H9 (cell line): ENCODE measurements around the gene CCDC190. TPM values are rescaled to one million over a fixed set of nuclear protein-coding genes. Genes with fewer than 3 reads are reported as not detected.

Experiments
- DNase-seq: peaks from one replicate; pipeline ENCODE4 v3.0.0-alpha.2; 2017
- H2AFZ ChIP-seq: one replicate; pipeline ENCODE4 v1.6.1; 2013; ENCODE audit warnings: mild to moderate bottlenecking, low read length, control low read depth, moderate library complexity
- H2AK5ac ChIP-seq: 2 replicates; pipeline ENCODE4 v1.6.1; 2013; ENCODE audit warnings: low read length, control low read depth, mixed read lengths; ENCODE audit not compliant: insufficient read length
- H2BK120ac ChIP-seq: one replicate; pipeline ENCODE4 v1.6.1; 2013; ENCODE audit warnings: low read depth, mild to moderate bottlenecking, low read length, control low read depth, inconsistent platforms; ENCODE audit not compliant: poor library complexity, severe bottlenecking
- H2BK12ac ChIP-seq: 2 replicates; pipeline ENCODE4 v1.6.1; 2013; ENCODE audit warnings: low read length, control low read depth, mixed read lengths, low read depth; ENCODE audit not compliant: insufficient read length
- H2BK15ac ChIP-seq: 2 replicates; pipeline ENCODE4 v1.6.1; 2013; ENCODE audit warnings: low read depth, low read length, control low read depth
- H2BK20ac ChIP-seq: one replicate; pipeline ENCODE4 v1.6.1; 2013; ENCODE audit warnings: low read depth, mild to moderate bottlenecking, low read length, control low read depth, inconsistent platforms; ENCODE audit not compliant: poor library complexity, severe bottlenecking
- H2BK5ac ChIP-seq: 2 replicates; pipeline ENCODE4 v1.6.1; 2013; ENCODE audit warnings: low read length, control low read depth, mixed read lengths; ENCODE audit not compliant: insufficient read length
- H3K14ac ChIP-seq: 2 replicates; pipeline ENCODE4 v1.6.1; 2013; ENCODE audit warnings: low read length, control low read depth; ENCODE audit not compliant: insufficient read depth
- H3K18ac ChIP-seq: 2 replicates; pipeline ENCODE4 v1.6.1; 2013; ENCODE audit warnings: low read depth, mild to moderate bottlenecking, mixed read lengths, low read length, control low read depth; ENCODE audit not compliant: insufficient read length
- H3K23ac ChIP-seq: 2 replicates; pipeline ENCODE4 v1.6.1; 2013; ENCODE audit warnings: low read length, control low read depth, mixed read lengths, low read depth; ENCODE audit not compliant: insufficient read length
- H3K23me2 ChIP-seq: 2 replicates; pipeline ENCODE4 v1.6.1; 2013; ENCODE audit warnings: low read depth, mild to moderate bottlenecking, mixed read lengths, low read length, control low read depth; ENCODE audit not compliant: insufficient read length, poor library complexity, severe bottlenecking
- H3K27ac ChIP-seq: 2 replicates; pipeline ENCODE4 v1.5.1; 2013; ENCODE audit warnings: low read length, control low read depth, mixed read lengths, low read depth; ENCODE audit not compliant: insufficient read length
- H3K27me3 ChIP-seq: 2 replicates; pipeline ENCODE4 v1.6.1; 2013; ENCODE audit warnings: low read length, control low read depth, inconsistent platforms; ENCODE audit not compliant: insufficient read depth
- H3K4ac ChIP-seq: 2 replicates; pipeline ENCODE4 v1.6.1; 2013; ENCODE audit warnings: low read depth, mild to moderate bottlenecking, control low read depth, inconsistent platforms, low read length, moderate library complexity
- H3K4me1 ChIP-seq: 2 replicates; pipeline ENCODE4 v1.6.1; 2013; ENCODE audit warnings: low read length, control low read depth, inconsistent platforms; ENCODE audit not compliant: insufficient read depth
- H3K4me2 ChIP-seq: 2 replicates; pipeline ENCODE4 v1.6.1; 2013; ENCODE audit warnings: low read length, control low read depth, mixed read lengths; ENCODE audit not compliant: insufficient read length, insufficient read depth
- H3K56ac ChIP-seq: 2 replicates; pipeline ENCODE4 v1.6.1; 2013; ENCODE audit warnings: low read depth, mild to moderate bottlenecking, mixed read lengths, low read length, control low read depth; ENCODE audit not compliant: insufficient read length
- H3K79me1 ChIP-seq: 2 replicates; pipeline ENCODE4 v1.6.1; 2013; ENCODE audit warnings: low read depth, mild to moderate bottlenecking, moderate library complexity, low read length, control low read depth, inconsistent platforms; ENCODE audit not compliant: insufficient read depth, poor library complexity, severe bottlenecking
- H3K79me2 ChIP-seq: 2 replicates; pipeline ENCODE4 v1.6.1; 2013; ENCODE audit warnings: low read length, control low read depth, inconsistent platforms; ENCODE audit not compliant: insufficient read depth
- H3K9ac ChIP-seq: 2 replicates; pipeline ENCODE4 v1.6.1; 2013; ENCODE audit warnings: low read length, control low read depth, mixed read lengths; ENCODE audit not compliant: insufficient read length; ENCODE audit errors: extremely low read depth
- H3K9me3 ChIP-seq: one replicate; pipeline ENCODE4 v1.6.1; 2013; ENCODE audit warnings: low read depth, low read length, inconsistent platforms; ENCODE audit not compliant: control insufficient read depth
- H3T11ph ChIP-seq: one replicate; pipeline ENCODE4 v1.6.1; 2013; ENCODE audit warnings: mild to moderate bottlenecking, low read length, control low read depth, inconsistent platforms
- H4K20me1 ChIP-seq: one replicate; pipeline ENCODE4 v1.6.1; 2013; ENCODE audit not compliant: control insufficient read depth, insufficient read length, insufficient read depth
- H4K5ac ChIP-seq: 2 replicates; pipeline ENCODE4 v1.6.1; 2013; ENCODE audit warnings: low read depth, mild to moderate bottlenecking, mixed read lengths, low read length, control low read depth; ENCODE audit not compliant: insufficient read length
- H4K8ac ChIP-seq: replicated peaks from 2 replicates; pipeline ENCODE4 v1.6.1; 2013; ENCODE audit warnings: low read length, control low read depth, mixed read lengths, low read depth; ENCODE audit not compliant: insufficient read length
- H4K91ac ChIP-seq: 2 replicates; pipeline ENCODE4 v1.6.1; 2013; ENCODE audit warnings: low read depth, mild to moderate bottlenecking, moderate library complexity, mixed read lengths, low read length, control low read depth; ENCODE audit not compliant: insufficient read length
- H3K27ac Mint-ChIP-seq, 3 experiments: 2 replicates in 2 of 3; 3 replicates in 1 of 3; pipeline ENCODE4 v1.8.0; 2020 to 2021; ENCODE audit warnings: mixed read lengths in 3 of 3, mild to moderate bottlenecking in 1 of 3, moderate library complexity in 1 of 3
- H3K27me3 Mint-ChIP-seq: 2 replicates; pipeline ENCODE4 v1.8.0; 2021; ENCODE audit warnings: low read depth, mild to moderate bottlenecking, moderate library complexity, mixed read lengths
- H3K36me3 Mint-ChIP-seq, 3 experiments: 2 replicates in 2 of 3; 3 replicates in 1 of 3; pipeline ENCODE4 v1.8.0; 2020 to 2021; ENCODE audit warnings: low read depth in 3 of 3, mixed read lengths in 3 of 3; ENCODE audit not compliant: insufficient read depth in 1 of 3
- H3K4me1 Mint-ChIP-seq, 2 experiments: 2 replicates each; pipeline ENCODE4 v1.8.0; 2020; ENCODE audit warnings: mixed read lengths in 2 of 2
- H3K4me3 Mint-ChIP-seq, 2 experiments: 2 replicates in 1 of 2; 3 replicates in 1 of 2; pipeline ENCODE4 v1.8.0; 2020 to 2021; ENCODE audit warnings: mild to moderate bottlenecking in 2 of 2, mixed read lengths in 2 of 2, moderate library complexity in 1 of 2
- H3K9me3 Mint-ChIP-seq, 2 experiments: 2 replicates in 1 of 2; 3 replicates in 1 of 2; pipeline ENCODE4 v1.8.0; 2020; ENCODE audit warnings: mild to moderate bottlenecking in 2 of 2, mixed read lengths in 2 of 2, moderate library complexity in 1 of 2
- WGBS: extraction: QIAGEN DNeasy Blood & Tissue Kit; methylation state at CpG from one replicate; pipeline ENCODE4 v1.1.7; 2013; ENCODE audit warnings: missing lambda C conversion rate, low lambda C conversion rate, mixed read lengths; ENCODE audit not compliant: insufficient read length; ENCODE audit errors: extremely low coverage; 5-methylcytosine and 5-hydroxymethylcytosine counted together
- total RNA-seq: library from RNA; stranded (reverse); gene quantifications from 2 replicates; pipeline ENCODE4 v1.2.1, GENCODE V29; 2021
- TF ChIP-seq, protein P1 (sequence below): fragments of 200-600 bp; sonication (generic); conservative IDR thresholded peaks from 3 replicates; pipeline ENCODE4 v1.8.0; 2021; ENCODE audit warnings: antibody characterized with exemption, mild to moderate bottlenecking

Gene CCDC190
- total RNA-seq, 1 experiment from 2014 or later, result not detected

GRCh38 chr1:162847839-162848453 is 13.0 kb downstream of the CCDC190 start:
- DNase-seq, result peak; percentile 66
- no peak overlapping the region for H3K9ac ChIP-seq
- no peaks in the 10 kb centered on the region for H4K20me1 ChIP-seq
- H2AFZ ChIP-seq, result no peak overlapping the region
- H3K9me3 Mint-ChIP-seq, result no peaks in the 10 kb centered on the region
- TF ChIP-seq, protein P1, sequence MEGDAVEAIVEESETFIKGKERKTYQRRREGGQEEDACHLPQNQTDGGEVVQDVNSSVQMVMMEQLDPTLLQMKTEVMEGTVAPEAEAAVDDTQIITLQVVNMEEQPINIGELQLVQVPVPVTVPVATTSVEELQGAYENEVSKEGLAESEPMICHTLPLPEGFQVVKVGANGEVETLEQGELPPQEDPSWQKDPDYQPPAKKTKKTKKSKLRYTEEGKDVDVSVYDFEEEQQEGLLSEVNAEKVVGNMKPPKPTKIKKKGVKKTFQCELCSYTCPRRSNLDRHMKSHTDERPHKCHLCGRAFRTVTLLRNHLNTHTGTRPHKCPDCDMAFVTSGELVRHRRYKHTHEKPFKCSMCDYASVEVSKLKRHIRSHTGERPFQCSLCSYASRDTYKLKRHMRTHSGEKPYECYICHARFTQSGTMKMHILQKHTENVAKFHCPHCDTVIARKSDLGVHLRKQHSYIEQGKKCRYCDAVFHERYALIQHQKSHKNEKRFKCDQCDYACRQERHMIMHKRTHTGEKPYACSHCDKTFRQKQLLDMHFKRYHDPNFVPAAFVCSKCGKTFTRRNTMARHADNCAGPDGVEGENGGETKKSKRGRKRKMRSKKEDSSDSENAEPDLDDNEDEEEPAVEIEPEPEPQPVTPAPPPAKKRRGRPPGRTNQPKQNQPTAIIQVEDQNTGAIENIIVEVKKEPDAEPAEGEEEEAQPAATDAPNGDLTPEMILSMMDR, result peak; percentile 92
- no CpG with 5 or more reads among the region's 3 CpGs for WGBS
- H2BK5ac ChIP-seq, result no peak overlapping the region
- H4K5ac ChIP-seq, result no peak overlapping the region
- H2BK15ac ChIP-seq, result no peak overlapping the region
- H2AK5ac ChIP-seq, result no peak overlapping the region
- no peaks in the 10 kb centered on the region for H3K79me1 ChIP-seq
- no peak overlapping the region for H3K4me3 Mint-ChIP-seq
- no peaks in the 10 kb centered on the region for H3K4me1 ChIP-seq
- no peak overlapping the region for H3T11ph ChIP-seq
- H3K27me3 Mint-ChIP-seq, result no peaks in the 10 kb centered on the region
- no peaks in the 10 kb centered on the region for H3K36me3 Mint-ChIP-seq
- no peak overlapping the region for H3K23ac ChIP-seq
- no peaks in the 10 kb centered on the region for H3K23me2 ChIP-seq
- H3K4ac ChIP-seq, result no peak overlapping the region
- no peaks in the 10 kb centered on the region for H3K9me3 ChIP-seq
- no peak overlapping the region for H4K8ac ChIP-seq
- H3K27me3 ChIP-seq, result no peaks in the 10 kb centered on the region
- no peak overlapping the region for H3K4me2 ChIP-seq
- H3K27ac Mint-ChIP-seq, result no peak overlapping the region
- no peak overlapping the region for H3K14ac ChIP-seq
- H4K91ac ChIP-seq, result no peak overlapping the region
- no peak overlapping the region for H3K56ac ChIP-seq
- no peaks in the 10 kb centered on the region for H3K79me2 ChIP-seq
- H2BK12ac ChIP-seq, result no peak overlapping the region
- no peak overlapping the region for H3K18ac ChIP-seq
- peaks cover 0 to 5% of the 10 kb centered on the region in 2 experiments; a peak in 2 of 4 replicates for H3K4me1 Mint-ChIP-seq
- H2BK20ac ChIP-seq, result no peak overlapping the region
- no peak overlapping the region for H2BK120ac ChIP-seq
- no peak overlapping the region for H3K27ac ChIP-seq
